HepG2 (cell line): ENCODE measurements around the gene STK32C. TPM values are rescaled to one million over a fixed set of nuclear protein-coding genes. Genes with fewer than 3 reads are reported as not detected.

Source experiments
- NBN ChIP-seq: fragments of 450-650 bp; conservative IDR thresholded peaks from 2 replicates; pipeline ENCODE4 v1.6.1; 2017
- ZNF232 ChIP-seq: sonication (generic); formaldehyde crosslinking; IDR thresholded peaks from 2 replicates; pipeline ENCODE4 v1.4.0; 2020; ENCODE audit warnings: missing genetic modification reagents, borderline replicate concordance
- ZNF263 ChIP-seq: sonication (generic); formaldehyde crosslinking; IDR thresholded peaks from 2 replicates; pipeline ENCODE4 v1.4.0; 2020; ENCODE audit warnings: missing genetic modification reagents
- ZNF292 ChIP-seq: sonication (generic); formaldehyde crosslinking; IDR thresholded peaks from 2 replicates; pipeline ENCODE4 v1.8.1; 2022; ENCODE audit warnings: mild to moderate bottlenecking, low read depth, missing genetic modification reagents, borderline replicate concordance
- ZNF652 ChIP-seq: IDR thresholded peaks from 2 replicates; pipeline ENCODE4 v1.6.1; 2016; ENCODE audit warnings: low read depth, borderline replicate concordance
- ZNF7 ChIP-seq: IDR thresholded peaks from 2 replicates; pipeline ENCODE4 v1.6.1; 2016; ENCODE audit warnings: missing biosample characterization, missing genetic modification reagents
- polyA plus RNA-seq, 8 experiments: library from polyadenylated mRNA; depleted of rRNA in 3 of 8; stranded (reverse) in 7 of 8; unstranded in 1 of 8; fragments of >200 nt; fragmentation: Illumina TruSeq in 4 of 8; extraction: Trizol in 4 of 8; gene quantifications; 2 replicates each; pipeline versions ENCODE4 v1.2.1 to v1.2.3, GENCODE V29; 2011 to 2016; ENCODE audit warnings: low read depth in 4 of 8, missing spikeins in 1 of 8, mixed read lengths in 1 of 8; ENCODE audit not compliant: insufficient read depth in 1 of 8
- total RNA-seq, 5 experiments: library from RNA; depleted of rRNA; stranded (reverse); fragments of >200 nt; fragmentation: Illumina TruSeq; extraction: Trizol; gene quantifications; 2 replicates each; pipeline ENCODE4 v1.2.3, GENCODE V29; 2016; ENCODE audit warnings: low read depth in 1 of 5
- TF ChIP-seq, protein P1 (sequence below): sonication (generic); formaldehyde crosslinking; IDR thresholded peaks from 2 replicates; pipeline ENCODE4 v1.4.0; 2020; ENCODE audit warnings: mild to moderate bottlenecking, missing genetic modification reagents
- TF ChIP-seq, protein P2 (sequence below): sonication (generic); formaldehyde crosslinking; IDR thresholded peaks from 2 replicates; pipeline ENCODE4 v1.8.1; 2023; ENCODE audit warnings: missing genetic modification reagents, inconsistent platforms, borderline replicate concordance
- TF ChIP-seq, protein P3 (sequence below): sonication (generic); formaldehyde crosslinking; IDR thresholded peaks from 2 replicates; pipeline ENCODE4 v1.5.1; 2020; ENCODE audit warnings: mild to moderate bottlenecking, missing genetic modification reagents, borderline replicate concordance
- TF ChIP-seq, protein P4 (sequence below): IDR thresholded peaks from 2 replicates; pipeline ENCODE4 v1.4.0; 2020; ENCODE audit warnings: mild to moderate bottlenecking, missing genetic modification reagents

The STK32C gene
- total and polyA plus RNA-seq, 2 of the 13 experiments (the other 11 are each of a cell fraction or from before 2014, with no cell fraction given): 10.9 to 19.4 TPM

DNA sequence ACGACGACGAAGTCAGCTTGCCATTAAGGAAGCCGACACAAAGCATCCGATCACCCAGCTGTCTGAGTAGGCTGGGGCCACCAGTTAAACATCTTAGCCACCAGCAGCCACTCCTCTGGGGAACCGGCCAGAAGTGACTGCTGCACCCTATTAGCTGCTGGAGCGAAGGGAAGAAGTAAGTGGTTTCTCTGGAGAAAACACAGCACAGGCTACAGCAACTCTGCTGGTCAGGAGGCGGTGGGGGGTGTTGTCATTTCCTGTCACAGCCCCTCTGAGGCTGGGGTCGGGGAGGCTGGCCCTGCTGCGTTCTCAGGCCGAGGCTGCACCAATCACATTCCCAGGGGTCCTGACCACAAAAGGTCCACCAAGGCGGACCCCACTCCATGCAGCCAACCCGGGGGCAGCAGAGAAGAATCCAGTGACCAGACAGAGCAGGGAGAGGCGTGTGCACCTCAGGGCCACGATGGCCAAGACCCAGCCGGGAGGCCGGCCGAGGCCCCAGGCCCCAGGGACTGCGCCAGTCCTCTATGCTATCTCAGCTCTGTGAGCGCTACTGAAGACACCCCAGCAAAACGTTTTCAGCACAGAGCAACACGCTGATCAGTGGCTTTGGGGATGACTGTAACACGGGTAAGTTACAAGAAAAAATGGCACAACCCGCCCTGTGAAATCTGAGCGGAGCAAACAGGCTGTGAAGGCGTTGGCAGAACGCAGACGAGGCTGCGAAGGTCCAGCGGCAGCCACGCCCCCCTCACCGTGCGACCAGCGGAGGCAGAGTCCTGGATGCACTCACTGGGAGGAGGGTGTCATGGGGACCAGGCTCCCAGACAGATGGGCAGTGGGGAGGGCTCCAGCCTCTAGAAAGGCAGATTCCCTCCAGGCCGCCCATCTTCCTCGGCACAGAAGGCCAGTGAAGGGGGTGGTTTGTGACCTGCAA lies 24.8 kb downstream of the STK32C start (continued):
- TF ChIP-seq, protein P1, sequence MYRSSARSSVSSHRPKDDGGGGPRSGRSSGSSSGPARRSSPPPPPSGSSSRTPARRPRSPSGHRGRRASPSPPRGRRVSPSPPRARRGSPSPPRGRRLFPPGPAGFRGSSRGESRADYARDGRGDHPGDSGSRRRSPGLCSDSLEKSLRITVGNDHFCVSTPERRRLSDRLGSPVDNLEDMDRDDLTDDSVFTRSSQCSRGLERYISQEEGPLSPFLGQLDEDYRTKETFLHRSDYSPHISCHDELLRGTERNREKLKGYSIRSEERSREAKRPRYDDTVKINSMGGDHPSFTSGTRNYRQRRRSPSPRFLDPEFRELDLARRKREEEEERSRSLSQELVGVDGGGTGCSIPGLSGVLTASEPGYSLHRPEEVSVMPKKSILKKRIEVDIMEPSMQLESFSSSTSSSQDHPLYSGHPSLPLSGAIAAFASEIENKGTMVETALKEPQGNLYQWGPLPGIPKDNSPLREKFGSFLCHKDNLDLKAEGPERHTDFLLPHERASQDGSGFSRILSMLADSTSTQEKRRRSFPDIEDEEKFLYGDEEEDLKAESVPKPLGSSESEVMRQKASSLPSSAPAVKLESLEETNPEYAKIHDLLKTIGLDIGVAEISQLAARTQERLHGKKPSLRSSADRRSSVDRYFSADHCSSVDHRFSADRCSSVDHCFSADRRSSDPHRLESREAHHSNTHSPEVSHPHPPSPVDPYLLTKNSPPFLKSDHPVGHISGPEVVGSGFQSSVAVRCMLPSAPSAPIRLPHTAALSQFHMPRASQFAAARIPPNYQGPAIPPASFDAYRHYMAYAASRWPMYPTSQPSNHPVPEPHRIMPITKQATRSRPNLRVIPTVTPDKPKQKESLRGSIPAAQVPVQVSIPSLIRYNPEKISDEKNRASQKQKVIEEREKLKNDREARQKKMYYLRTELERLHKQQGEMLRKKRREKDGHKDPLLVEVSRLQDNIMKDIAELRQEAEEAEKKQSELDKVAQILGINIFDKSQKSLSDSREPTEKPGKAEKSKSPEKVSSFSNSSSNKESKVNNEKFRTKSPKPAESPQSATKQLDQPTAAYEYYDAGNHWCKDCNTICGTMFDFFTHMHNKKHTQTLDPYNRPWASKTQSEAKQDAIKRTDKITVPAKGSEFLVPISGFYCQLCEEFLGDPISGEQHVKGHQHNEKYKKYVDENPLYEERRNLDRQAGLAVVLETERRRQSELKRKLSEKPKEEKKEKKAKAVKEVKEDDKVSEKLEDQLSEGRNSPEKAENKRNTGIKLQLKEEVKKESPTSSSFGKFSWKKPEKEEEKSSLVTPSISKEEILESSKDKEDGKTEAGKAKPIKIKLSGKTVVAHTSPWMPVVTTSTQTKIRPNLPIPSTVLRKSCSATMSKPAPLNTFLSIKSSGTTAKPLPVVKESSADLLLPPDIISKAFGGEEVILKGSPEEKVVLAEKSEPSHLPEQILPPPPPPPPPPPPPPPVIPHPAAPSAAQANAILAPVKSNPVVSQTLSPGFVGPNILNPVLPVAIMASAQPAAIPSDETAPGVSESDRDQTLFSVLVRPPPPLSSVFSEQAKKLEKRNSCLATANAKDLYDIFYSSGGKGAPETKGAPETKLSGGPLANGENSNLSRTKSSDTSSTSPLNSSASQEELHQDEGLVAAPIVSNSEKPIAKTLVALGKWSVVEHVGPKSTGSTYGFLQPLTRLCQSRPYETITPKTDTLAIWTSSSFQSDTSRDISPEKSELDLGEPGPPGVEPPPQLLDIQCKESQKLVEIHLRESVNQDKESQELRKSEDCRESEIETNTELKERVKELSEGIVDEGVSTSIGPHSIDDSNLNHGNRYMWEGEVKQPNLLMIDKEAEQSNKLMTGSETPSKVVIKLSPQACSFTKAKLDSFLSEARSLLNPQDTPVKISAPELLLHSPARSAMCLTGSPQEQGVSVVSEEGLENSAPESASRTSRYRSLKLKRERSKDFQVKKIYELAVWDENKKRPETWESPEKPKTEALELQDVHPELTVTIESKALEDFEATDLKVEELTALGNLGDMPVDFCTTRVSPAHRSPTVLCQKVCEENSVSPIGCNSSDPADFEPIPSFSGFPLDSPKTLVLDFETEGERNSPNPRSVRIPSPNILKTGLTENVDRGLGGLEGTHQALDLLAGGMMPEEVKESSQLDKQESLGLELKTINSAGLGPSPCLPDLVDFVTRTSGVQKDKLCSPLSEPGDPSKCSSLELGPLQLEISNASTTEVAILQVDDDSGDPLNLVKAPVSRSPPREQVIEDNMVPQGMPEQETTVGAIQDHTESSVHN (CRISPR knock-in tag): no peak
- TF ChIP-seq ZNF652 (CRISPR knock-in tag) (no peak), ZNF292 (CRISPR knock-in tag) (no peak), ZNF7 (no peak), NBN (no peak), ZNF263 (peak; percentile 82), ZNF232 (CRISPR knock-in tag) (no peak)
- TF ChIP-seq, protein P2, sequence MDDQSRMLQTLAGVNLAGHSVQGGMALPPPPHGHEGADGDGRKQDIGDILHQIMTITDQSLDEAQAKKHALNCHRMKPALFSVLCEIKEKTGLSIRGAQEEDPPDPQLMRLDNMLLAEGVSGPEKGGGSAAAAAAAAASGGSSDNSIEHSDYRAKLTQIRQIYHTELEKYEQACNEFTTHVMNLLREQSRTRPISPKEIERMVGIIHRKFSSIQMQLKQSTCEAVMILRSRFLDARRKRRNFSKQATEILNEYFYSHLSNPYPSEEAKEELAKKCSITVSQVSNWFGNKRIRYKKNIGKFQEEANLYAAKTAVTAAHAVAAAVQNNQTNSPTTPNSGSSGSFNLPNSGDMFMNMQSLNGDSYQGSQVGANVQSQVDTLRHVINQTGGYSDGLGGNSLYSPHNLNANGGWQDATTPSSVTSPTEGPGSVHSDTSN (CRISPR knock-in tag): no peak
- TF ChIP-seq, protein P3, sequence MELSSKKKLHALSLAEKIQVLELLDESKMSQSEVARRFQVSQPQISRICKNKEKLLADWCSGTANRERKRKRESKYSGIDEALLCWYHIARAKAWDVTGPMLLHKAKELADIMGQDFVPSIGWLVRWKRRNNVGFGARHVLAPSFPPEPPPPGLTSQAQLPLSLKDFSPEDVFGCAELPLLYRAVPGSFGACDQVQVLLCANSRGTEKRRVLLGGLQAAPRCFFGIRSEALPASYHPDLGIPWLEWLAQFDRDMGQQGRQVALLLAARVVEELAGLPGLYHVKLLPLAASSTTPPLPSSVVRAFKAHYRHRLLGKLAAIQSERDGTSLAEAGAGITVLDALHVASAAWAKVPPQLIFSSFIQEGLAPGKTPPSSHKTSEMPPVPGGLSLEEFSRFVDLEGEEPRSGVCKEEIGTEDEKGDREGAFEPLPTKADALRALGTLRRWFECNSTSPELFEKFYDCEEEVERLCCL (CRISPR knock-in tag): no peak
- TF ChIP-seq, protein P4, sequence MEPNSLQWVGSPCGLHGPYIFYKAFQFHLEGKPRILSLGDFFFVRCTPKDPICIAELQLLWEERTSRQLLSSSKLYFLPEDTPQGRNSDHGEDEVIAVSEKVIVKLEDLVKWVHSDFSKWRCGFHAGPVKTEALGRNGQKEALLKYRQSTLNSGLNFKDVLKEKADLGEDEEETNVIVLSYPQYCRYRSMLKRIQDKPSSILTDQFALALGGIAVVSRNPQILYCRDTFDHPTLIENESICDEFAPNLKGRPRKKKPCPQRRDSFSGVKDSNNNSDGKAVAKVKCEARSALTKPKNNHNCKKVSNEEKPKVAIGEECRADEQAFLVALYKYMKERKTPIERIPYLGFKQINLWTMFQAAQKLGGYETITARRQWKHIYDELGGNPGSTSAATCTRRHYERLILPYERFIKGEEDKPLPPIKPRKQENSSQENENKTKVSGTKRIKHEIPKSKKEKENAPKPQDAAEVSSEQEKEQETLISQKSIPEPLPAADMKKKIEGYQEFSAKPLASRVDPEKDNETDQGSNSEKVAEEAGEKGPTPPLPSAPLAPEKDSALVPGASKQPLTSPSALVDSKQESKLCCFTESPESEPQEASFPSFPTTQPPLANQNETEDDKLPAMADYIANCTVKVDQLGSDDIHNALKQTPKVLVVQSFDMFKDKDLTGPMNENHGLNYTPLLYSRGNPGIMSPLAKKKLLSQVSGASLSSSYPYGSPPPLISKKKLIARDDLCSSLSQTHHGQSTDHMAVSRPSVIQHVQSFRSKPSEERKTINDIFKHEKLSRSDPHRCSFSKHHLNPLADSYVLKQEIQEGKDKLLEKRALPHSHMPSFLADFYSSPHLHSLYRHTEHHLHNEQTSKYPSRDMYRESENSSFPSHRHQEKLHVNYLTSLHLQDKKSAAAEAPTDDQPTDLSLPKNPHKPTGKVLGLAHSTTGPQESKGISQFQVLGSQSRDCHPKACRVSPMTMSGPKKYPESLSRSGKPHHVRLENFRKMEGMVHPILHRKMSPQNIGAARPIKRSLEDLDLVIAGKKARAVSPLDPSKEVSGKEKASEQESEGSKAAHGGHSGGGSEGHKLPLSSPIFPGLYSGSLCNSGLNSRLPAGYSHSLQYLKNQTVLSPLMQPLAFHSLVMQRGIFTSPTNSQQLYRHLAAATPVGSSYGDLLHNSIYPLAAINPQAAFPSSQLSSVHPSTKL (CRISPR knock-in tag): no peak
